HG02840 (cell line): Measurements from ENCODE around the gene ITGAX.
"Not testable (repeated sequence)": the region's sequence is repeated elsewhere in the genome, so short reads cannot be mapped to it uniquely, and the experiment has no call there.

Source experiments
- ATAC-seq: cut with Tn5 transposase; IDR thresholded peaks from one replicate; pipeline ENCODE4 v1.9.1; 2021; ENCODE audit warnings: mild to moderate bottlenecking, moderate library complexity, moderate number of reproducible peaks; ENCODE audit not compliant: unreplicated experiment, low FRiP score

The ITGAX gene

GRCh38 chr16:31354394-31355291 lies at the start of gene ITGAX:
Gene ITGAX, plus strand, starts transcription at chr16:31355176. Its CDS starts 79 bp downstream, at chr16:31355255.
- no peak for ATAC-seq

GRCh38 chr16:31305219-31305618 lies 49.8 kb upstream of the ITGAX start:
- no peak for ATAC-seq

GRCh38 chr16:31308381-31308780 lies 46.6 kb upstream of the ITGAX start:
- ATAC-seq: not testable (repeated sequence)

GRCh38 chr16:31322500-31322899 lies 32.5 kb upstream of the ITGAX start:
- ATAC-seq: no peak

- no peak for ATAC-seq
Measured at GRCh38 chr16:31323959-31324629, 30.9 kb upstream of the ITGAX start.

- ATAC-seq: no peak
Measured at GRCh38 chr16:31325171-31325570, 29.8 kb upstream of the ITGAX start.

- ATAC-seq: no peak
Measured at GRCh38 chr16:31327646-31328225, 27.2 kb upstream of the ITGAX start.

GRCh38 chr16:31328322-31329052 lies 26.5 kb upstream of the ITGAX start:
- no peak for ATAC-seq

- ATAC-seq: no peak
Measured at GRCh38 chr16:31329671-31330552, 25.1 kb upstream of the ITGAX start.

GRCh38 chr16:31330553-31330890 lies 24.5 kb upstream of the ITGAX start:
- ATAC-seq: no peak

- ATAC-seq: no peak
Measured at GRCh38 chr16:31331141-31331764, 23.7 kb upstream of the ITGAX start.

- no peak for ATAC-seq
Measured at GRCh38 chr16:31331807-31332301, 23.1 kb upstream of the ITGAX start.

- no peak for ATAC-seq
Measured at GRCh38 chr16:31332544-31332943, 22.4 kb upstream of the ITGAX start.

GRCh38 chr16:31333686-31334649 lies 21.0 kb upstream of the ITGAX start:
- ATAC-seq: no peak

- no peak for ATAC-seq
Measured at GRCh38 chr16:31334934-31335333, 20.0 kb upstream of the ITGAX start.

GRCh38 chr16:31335431-31335830 lies 19.5 kb upstream of the ITGAX start:
- no peak for ATAC-seq

- not testable (repeated sequence) for ATAC-seq
Measured at GRCh38 chr16:31338166-31338685, 16.8 kb upstream of the ITGAX start.

- ATAC-seq: no peak
Measured at GRCh38 chr16:31344712-31345111, 10.3 kb upstream of the ITGAX start.
